HG02938 (cell line): ENCODE measurements around the gene GLRX5.

Experiments
- ATAC-seq: cut with Tn5 transposase; IDR thresholded peaks from one replicate; pipeline ENCODE4 v1.9.1; 2021; ENCODE audit warnings: mild to moderate bottlenecking, moderate library complexity; ENCODE audit not compliant: unreplicated experiment

The GLRX5 gene

DNA sequence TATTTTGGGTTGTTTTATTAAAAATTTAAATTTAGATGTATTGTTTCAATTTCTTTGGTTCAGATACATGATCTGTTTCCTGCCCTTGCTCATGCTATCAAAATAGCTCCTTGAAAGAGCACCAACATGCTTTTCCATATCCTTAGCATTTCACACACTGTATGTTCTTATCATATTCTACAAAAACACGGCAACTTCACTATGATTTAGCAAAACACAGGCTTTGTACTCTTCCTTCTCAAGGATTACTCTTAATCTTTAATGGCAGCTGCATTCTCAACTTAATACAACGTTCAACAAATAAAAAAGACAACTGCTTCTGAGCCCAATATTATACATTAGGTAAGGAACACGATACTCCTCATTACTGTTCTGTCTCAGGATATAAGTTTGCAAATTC lies 2.9 kb upstream of the GLRX5 start:
- ATAC-seq = no peak

- ATAC-seq = no peak
Measured at GRCh38 chr14:95533391-95533821, 1.4 kb upstream of the GLRX5 start.

- no peak for ATAC-seq
Measured at GRCh38 chr14:95533822-95534221, 1.0 kb upstream of the GLRX5 start.

GRCh38 chr14:95535226-95536021 lies 574 bp downstream of the GLRX5 start:
- no peak for ATAC-seq

- ATAC-seq = no peak
Measured at GRCh38 chr14:95536036-95536593, 1.3 kb downstream of the GLRX5 start.

DNA sequence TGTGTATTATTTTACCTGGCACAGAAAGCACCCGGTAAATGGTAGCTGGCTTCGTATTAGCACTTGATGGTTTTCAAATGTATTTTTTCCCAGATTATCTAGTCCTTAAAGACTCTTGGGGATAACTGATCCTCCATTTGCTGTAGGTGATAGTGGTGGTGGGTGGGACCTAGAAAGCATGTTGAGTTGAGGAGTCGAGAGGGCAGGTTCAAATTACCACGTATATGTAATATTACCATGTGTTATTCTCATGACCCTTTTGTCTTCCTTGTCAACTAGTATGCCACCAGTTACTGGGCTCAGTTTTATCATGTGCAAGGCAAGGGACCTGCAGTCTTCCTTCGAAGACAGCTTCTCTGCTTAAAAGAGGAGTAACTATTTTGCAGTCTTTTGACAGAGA lies 1.8 kb downstream of the GLRX5 start:
- ATAC-seq = no peak

- no peak for ATAC-seq
Measured at GRCh38 chr14:95537298-95538089, 2.6 kb downstream of the GLRX5 start.

DNA sequence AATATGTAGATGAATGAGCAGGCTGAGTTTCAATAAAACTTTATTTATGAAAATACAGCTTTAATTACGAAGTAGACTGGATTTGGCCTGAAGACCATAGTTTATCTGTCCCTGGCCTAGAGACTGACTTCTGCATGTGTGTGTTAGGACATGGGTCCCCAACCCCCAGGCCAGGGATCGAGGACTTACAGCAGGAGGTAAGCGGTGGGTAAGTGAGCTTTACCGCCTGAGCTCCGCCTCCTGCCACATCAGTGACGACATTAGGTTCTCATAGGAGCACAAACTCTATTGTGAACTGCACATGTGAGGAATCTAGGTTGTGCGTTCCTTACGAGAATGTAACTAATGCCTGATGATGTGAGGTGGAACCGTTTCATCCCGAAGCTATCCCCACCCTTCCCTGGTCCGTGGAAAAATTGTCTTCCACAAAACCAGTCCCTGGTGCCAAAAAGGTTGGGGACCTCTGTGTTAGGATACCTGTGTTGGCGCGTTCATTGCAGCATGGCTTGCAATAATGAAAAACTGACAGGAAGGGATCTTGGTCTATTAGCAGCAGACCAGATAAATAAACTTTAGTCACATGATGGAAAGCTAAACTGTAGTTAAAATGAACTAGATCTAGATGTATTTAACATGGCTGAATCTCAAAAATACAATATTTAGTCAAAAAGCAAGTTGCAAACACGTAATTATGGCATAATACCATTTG lies 4.1 kb downstream of the GLRX5 start:
- no peak for ATAC-seq

DNA sequence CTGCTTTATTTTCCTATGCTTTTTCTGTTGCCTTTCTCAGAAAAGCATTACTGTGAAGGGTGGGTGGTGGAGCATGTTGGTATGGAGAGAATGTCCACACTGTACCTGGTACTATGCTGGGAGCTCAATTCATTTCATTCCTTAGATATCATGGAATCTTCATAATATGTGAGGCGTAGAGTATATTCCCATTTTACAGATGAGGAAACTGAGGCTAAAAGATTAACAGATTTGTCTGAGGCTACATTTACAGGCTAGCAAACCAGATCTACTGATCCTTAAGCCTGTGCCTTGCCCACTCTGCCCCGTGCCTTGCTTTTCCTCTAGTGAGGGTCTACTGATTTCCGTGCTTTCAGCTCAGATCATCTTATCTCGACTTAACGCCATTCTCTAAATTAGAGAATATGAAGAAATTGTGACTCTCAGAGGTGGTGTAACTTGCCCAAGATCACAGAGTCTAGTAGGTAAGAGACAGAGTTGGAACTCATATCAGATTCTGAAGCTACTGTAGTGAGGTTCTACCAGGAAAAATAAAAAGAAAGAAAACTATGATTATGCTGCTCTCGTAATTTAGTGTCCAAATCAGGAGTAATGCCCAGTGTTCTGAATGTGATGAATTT lies 5.5 kb downstream of the GLRX5 start:
- no peak for ATAC-seq

GRCh38 chr14:95541346-95541745 lies 6.5 kb downstream of the GLRX5 start:
- ATAC-seq = no peak

GRCh38 chr14:95541932-95542930 lies 7.4 kb downstream of the GLRX5 start:
- no peak for ATAC-seq

- no peak for ATAC-seq
Measured at GRCh38 chr14:95543021-95543420, 8.2 kb downstream of the GLRX5 start.

DNA sequence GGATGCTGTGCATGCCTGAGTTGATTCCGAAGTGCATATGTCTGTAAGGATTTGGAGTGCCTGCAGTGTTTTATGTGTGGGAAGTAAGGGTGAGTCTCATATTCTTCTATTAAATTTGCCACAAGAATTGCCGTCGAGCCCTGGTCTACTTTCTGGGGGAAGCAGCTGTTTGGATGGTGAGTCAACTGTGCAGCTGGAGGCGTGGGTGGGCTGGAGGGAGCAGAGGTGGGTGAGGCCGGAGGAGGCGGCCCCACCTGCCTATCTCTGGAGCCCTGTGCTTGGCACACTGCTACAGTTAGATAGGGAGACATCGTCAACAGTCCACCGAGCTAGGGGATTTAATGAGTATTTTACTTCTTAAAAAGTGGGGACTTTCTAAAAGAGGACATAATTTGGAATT lies 9.7 kb downstream of the GLRX5 start:
- no peak for ATAC-seq

DNA sequence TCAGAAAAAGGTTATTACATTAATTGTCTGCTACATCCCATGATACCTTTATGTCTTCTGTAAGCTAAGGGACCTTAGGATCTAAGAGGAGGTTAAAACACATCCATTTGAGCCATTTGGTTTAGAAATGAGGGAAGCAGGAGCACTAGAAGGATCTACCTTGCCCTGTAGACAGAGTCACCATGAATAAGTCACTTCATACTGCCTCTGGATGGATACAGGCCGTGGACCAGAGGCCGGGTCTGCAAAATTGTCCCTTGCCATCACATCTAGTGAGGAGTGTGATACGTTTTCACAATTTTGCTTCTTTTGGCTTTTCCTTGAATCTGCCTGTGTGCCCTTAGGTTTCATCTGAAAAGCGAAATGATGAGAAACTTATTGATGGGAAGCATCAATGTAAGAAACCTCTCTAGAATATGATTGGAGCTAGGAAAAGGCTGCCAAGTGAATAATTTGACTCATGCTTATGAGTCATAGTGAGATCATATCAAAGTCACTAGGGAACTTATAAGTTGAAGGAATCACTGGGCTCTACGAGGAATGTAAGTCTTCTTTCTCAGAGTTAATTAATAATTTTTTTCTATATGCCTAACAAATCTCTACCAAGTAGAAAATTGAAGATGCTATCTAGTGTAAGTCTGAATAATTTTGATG lies 10.8 kb downstream of the GLRX5 start:
- no peak for ATAC-seq

GRCh38 chr14:95547272-95547625 lies 12.4 kb downstream of the GLRX5 start:
- ATAC-seq = no peak

GRCh38 chr14:95547626-95548327 lies 12.9 kb downstream of the GLRX5 start:
- no peak for ATAC-seq

DNA sequence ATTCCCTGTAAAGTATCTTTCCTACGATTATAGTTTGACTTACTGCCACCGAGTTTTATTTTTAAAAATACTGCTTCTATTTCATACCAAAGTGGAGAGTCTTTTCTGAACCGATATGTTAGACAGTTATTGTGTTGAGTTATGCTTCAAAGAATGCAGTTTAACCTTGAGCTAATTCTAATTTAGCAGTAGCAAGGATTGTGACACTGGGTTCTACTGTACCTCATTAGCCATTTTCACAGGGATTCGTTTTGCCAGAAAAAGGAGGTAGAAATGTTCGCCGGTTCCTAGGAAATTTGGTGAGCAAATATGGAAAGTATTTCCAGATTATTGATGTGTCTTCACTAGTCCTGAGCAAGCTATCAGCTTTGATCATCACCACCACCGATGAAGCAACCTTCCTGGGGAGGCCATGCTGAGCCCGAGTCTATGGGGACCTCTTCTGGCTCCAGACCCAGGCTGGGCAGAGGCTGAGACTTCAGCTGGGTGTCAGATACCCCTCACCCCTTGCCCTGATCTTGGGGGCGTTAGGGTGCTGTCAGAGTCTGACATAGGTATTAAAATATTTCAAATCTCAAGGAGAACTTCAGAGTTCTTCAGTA lies 13.6 kb downstream of the GLRX5 start:
- ATAC-seq = no peak
